DOHH2 (cell line): Measurements from ENCODE around the gene WFS1.

Experiments
- EZH2phosphoT487 ChIP-seq: fragments of 200-600 bp; sonication (generic); IDR thresholded peaks from 2 replicates; pipeline ENCODE4 v1.6.1; 2017; ENCODE audit warnings: borderline replicate concordance, mild to moderate bottlenecking, antibody characterized with exemption, low read length, moderate library complexity, mixed read lengths
- TF ChIP-seq, protein P1 (sequence below): fragments of 200-600 bp; sonication (generic); IDR thresholded peaks from one replicate; pipeline ENCODE4 v1.5.1; 2014; ENCODE audit warnings: antibody characterized with exemption, mild to moderate bottlenecking, low read depth, low read length; ENCODE audit not compliant: poor library complexity, severe bottlenecking

DNA sequence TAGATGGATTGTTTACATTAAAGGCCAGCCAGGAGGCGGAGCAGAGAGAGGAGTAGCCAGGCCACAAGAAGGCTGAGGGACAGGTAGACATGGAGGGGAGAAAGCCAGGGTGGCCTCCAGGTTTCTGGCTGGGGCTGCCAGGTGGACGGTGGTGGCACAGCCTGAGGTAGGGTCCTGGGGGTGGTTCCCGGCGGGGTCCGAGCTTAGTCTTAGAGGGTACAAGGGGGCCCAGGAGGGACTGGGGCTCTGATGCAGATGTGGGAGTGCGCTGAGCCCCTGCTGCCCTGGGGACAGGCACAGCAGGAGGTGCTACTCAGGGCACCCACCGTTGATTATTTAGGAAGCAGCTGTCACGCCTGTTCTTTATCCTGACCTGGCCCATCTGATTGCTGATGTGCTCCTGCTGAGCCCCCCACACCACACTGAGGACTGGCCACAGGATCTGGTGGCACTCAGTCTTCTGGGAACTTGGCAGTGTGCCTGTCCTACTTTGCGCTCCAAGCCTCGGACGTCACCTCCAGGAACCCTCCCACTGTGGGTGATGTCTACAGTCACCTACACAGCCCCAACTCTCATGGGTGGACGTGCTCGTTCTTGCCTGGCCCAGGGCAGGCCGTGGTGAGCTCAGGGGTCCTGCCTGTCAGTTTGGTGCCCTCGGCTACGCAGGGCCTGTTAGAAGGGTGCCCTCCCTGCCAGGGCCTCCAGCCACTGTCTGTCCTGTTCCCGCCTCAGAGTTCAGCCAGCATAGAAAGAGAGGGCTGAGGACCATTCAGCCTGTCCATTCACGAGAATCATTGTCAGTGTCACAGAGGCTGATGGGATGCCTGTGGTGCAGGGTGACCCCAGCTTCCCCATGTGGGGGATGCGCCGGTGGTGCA is 12.0 kb downstream of the WFS1 start:
- TF ChIP-seq, protein P1, sequence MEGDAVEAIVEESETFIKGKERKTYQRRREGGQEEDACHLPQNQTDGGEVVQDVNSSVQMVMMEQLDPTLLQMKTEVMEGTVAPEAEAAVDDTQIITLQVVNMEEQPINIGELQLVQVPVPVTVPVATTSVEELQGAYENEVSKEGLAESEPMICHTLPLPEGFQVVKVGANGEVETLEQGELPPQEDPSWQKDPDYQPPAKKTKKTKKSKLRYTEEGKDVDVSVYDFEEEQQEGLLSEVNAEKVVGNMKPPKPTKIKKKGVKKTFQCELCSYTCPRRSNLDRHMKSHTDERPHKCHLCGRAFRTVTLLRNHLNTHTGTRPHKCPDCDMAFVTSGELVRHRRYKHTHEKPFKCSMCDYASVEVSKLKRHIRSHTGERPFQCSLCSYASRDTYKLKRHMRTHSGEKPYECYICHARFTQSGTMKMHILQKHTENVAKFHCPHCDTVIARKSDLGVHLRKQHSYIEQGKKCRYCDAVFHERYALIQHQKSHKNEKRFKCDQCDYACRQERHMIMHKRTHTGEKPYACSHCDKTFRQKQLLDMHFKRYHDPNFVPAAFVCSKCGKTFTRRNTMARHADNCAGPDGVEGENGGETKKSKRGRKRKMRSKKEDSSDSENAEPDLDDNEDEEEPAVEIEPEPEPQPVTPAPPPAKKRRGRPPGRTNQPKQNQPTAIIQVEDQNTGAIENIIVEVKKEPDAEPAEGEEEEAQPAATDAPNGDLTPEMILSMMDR, result no peak
- TF ChIP-seq EZH2phosphoT487, result no peak
